ENCODE data around the gene PAPOLG. TPM values are rescaled to one million over a fixed set of nuclear protein-coding genes. Genes with fewer than 3 reads are reported as not detected.

Gene PAPOLG
- total and polyA plus RNA-seq, 9 of the 15 experiments (the other 6 are each of a cell fraction or from before 2014, with no cell fraction given), result 3.9 to 16.3 (median 10.0) TPM

DNA sequence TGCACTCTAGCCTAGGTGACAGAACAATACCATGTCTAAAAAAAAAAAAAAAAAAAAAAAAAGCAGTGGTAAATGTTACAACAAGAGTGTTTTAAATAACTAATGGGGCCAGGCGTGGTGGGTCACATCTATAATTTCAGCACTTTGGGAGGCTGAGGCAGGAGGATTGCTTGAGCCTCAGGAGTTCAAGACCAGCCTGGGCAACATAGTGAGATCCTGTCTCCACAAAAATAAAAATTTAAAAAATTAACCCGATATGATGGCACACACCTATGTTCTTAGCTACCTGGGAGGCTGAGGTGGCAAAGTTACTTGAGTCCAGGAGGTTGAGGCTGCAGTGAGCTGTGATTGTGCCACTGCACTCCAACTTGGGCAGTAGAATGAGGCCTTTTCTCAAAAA is 37.1 kb downstream of the PAPOLG start:
- DNase-seq (ENCODE audit: extremely low read depth in 1 of 4, low spot score in 3 of 4) (no peak), ATAC-seq (no peak), FAIRE-seq (no peak)
- Histone ChIP-seq H3K9ac (ENCODE audit: insufficient read depth in 1 of 2, low read depth in 2 of 2, low read length in 2 of 2) (no peak overlapping the region), H3K79me2 (ENCODE audit: control insufficient read depth, insufficient read depth, low read length) (no peaks in the 10 kb centered on the region), H4K20me1 (replicated peaks; ENCODE audit: control insufficient read depth, insufficient read depth, low read length) (no peaks in the 10 kb centered on the region), H3K27ac (ENCODE audit: extremely low read depth, low read depth, low read length) (no peak overlapping the region), H3K4me3 (no peak overlapping the region), H3K27me3 (ENCODE audit: control insufficient read depth in 2 of 2, insufficient read depth in 2 of 2, low read length in 2 of 2) (no peaks in the 10 kb centered on the region), H3K9me3 (replicated peaks; ENCODE audit: control insufficient read depth, insufficient read depth, low read depth, low read length) (no peaks in the 10 kb centered on the region), H3K9me1 (ENCODE audit: control insufficient read depth, insufficient read depth, low read length) (no peaks in the 10 kb centered on the region), H3K4me2 (ENCODE audit: insufficient read depth, low read length) (no peak overlapping the region), H3K4me1 (replicated peaks in 1 of 2; ENCODE audit: control insufficient read depth in 2 of 2, insufficient read depth in 2 of 2, low read length in 2 of 2) (no peaks in the 10 kb centered on the region; a peak in 1 of 5 replicates), H3K36me3 (ENCODE audit: control insufficient read depth, insufficient read depth, low read length) (peaks cover 79% of the 10 kb centered on the region), H2AFZ (ENCODE audit: low read depth, low read length) (no peak overlapping the region)
- POLR2A ChIA-PET, result no interaction called here
- in situ Hi-C loops (cut with MboI), result no loop called here
- TF ChIP-seq RHOXF2B (CRISPR knock-in tag; conservative IDR thresholded peaks at IDR 0.05) (no peak), ZNF121 (CRISPR knock-in tag; conservative IDR thresholded peaks at IDR 0.05) (peak; percentile 56)
- intact Hi-C loops (cut with micrococcal nuclease), result no loop called here
- WGBS (ENCODE audit: insufficient coverage, low coverage, missing lambda C conversion rate), result 97% methylated on average over 2 of the region's 2 CpGs
- CTCF ChIA-PET (ENCODE audit: low intra/inter-chr PET ratio), result interaction anchor here (2.7 kb wide), 1 partner anchor 205 kb away, joined by 26 read pairs; no protein-coding TSS in a partner anchor
- BruUV-seq (replicated peaks), result no TSS peak

DNA sequence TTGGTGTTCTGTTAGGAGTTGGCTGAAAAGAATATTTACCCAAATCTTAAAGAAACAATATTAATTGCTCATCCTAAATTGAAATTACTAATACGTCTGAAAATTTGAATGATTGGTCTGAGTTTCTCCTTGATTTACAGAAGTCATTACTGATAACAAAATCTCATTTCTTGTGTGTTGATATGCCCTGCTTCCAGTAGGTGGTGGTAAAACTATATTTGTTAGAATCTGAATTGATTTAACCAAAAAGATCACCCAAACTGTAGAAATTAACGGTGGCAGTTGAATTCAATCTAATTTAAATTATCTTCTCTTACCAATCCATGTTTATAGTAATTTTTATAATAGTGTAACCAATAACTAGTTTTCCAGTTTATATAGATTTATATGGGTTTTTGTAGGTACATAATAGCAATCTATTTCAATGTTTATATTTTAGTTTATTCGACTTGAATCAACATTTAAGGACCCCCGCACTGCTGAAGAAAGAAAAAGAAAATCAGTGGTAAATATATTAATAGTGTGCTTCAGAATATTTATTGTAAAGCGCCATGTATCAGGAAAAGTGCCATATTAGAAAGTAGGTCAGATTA is 38.3 kb downstream of the PAPOLG start:
- in situ Hi-C loops (cut with MboI), result no loop called here
- Histone ChIP-seq H3K4me2 (ENCODE audit: insufficient read depth, low read length) (no peak overlapping the region), H2AFZ (ENCODE audit: low read depth, low read length) (no peak overlapping the region), H3K4me1 (replicated peaks in 1 of 2; ENCODE audit: control insufficient read depth in 2 of 2, insufficient read depth in 2 of 2, low read length in 2 of 2) (no peaks in the 10 kb centered on the region; a peak in 1 of 5 replicates), H3K27ac (ENCODE audit: extremely low read depth, low read depth, low read length) (no peak overlapping the region), H3K9me1 (ENCODE audit: control insufficient read depth, insufficient read depth, low read length) (no peaks in the 10 kb centered on the region), H3K9ac (ENCODE audit: insufficient read depth in 1 of 2, low read depth in 2 of 2, low read length in 2 of 2) (no peak overlapping the region), H3K79me2 (ENCODE audit: control insufficient read depth, insufficient read depth, low read length) (no peaks in the 10 kb centered on the region), H4K20me1 (replicated peaks; ENCODE audit: control insufficient read depth, insufficient read depth, low read length) (no peaks in the 10 kb centered on the region), H3K27me3 (ENCODE audit: control insufficient read depth in 2 of 2, insufficient read depth in 2 of 2, low read length in 2 of 2) (no peaks in the 10 kb centered on the region), H3K4me3 (no peak overlapping the region), H3K36me3 (ENCODE audit: control insufficient read depth, insufficient read depth, low read length) (peaks cover 82% of the 10 kb centered on the region), H3K9me3 (replicated peaks; ENCODE audit: control insufficient read depth, insufficient read depth, low read depth, low read length) (no peaks in the 10 kb centered on the region)
- POLR2A ChIA-PET, result no interaction called here
- no peak for ATAC-seq
- no TSS peak for BruUV-seq (replicated peaks)
- intact Hi-C loops (cut with micrococcal nuclease), result no loop called here
- WGBS (ENCODE audit: insufficient coverage, low coverage, missing lambda C conversion rate), result 58% methylated on average over 5 of the region's 5 CpGs
- CTCF ChIA-PET (ENCODE audit: low intra/inter-chr PET ratio), result interaction anchor here (0.6 to 2.7 kb wide), 2 partner anchors 89 to 204 kb away, joined by 5 to 26 read pairs; no protein-coding TSS in a partner anchor
- peak; percentile 24 to 32 (median 28) for DNase-seq (ENCODE audit: extremely low read depth in 1 of 4, low spot score in 3 of 4)
- FAIRE-seq, result peak; percentile 11
- TF ChIP-seq PRDM10 (IDR thresholded peaks at IDR 0.05; ENCODE audit: partially characterized antibody), result no peak
- no peak for TF ChIP-seq FOS (IDR thresholded peaks at IDR 0.05; ENCODE audit: extremely low read depth, insufficient read length)
- 0 out of 2 replicates have a peak, but pooled peaks have one; percentile 27 for TF ChIP-seq POLR2H (tag; IDR thresholded peaks at IDR 0.05; ENCODE audit: low read depth)
- TF ChIP-seq NEUROD1 (IDR thresholded peaks at IDR 0.05; ENCODE audit: borderline replicate concordance, low read depth, low read length, partially characterized antibody), result no peak
- no peak for TF ChIP-seq MYC (IDR thresholded peaks at IDR 0.05; ENCODE audit: low read depth, low read length)
- no peak for TF ChIP-seq MYC (CRISPR knock-in tag; IDR thresholded peaks at IDR 0.05; ENCODE audit: borderline replicate concordance, low read depth)
